HG02885 (cell line): ENCODE results near the gene MYL5.
A peak's percentile ranks its signal among the peaks of the same experiment; 100 is the strongest.
"Not testable (repeated sequence)": the region's sequence is repeated elsewhere in the genome, so short reads cannot be mapped to it uniquely, and the experiment has no call there.

Experiments used
- ATAC-seq: cut with Tn5 transposase; IDR thresholded peaks from one replicate; pipeline ENCODE4 v1.9.1; 2021; ENCODE audit warnings: mild to moderate bottlenecking; ENCODE audit not compliant: unreplicated experiment, poor library complexity

MYL5 gene

DNA sequence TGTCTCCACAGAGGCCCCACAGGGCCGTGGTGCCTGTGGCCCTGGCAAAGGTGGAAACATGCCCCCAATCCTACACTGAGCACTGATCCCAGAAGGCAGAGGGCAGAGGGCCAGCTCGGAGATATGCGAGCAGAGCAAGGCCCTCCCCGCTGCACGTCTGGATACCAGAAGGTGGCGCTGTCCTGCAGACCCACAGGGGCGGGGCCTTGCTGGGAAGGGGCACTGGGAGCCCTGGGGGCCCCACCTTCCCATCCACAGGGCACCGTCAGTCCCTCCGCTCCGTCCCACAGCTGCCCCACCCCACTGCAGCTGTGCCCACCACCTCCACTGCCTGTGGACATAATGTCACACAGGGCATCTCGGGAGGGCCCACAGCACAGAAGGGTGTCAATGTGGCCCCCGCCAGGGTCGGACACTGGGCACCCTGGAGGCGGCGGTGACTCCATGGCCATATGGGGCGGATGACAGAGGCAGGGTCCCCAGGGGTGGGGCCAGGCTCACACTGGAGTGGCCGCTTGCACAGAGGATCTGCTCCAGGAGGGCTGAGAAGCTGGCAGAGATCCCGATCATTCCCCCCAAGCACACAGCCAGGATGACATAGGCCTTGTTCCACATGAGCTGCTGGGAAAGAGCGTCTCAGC, 9.8 kb downstream of the MYL5 start:
- peak; percentile 22 for ATAC-seq

DNA sequence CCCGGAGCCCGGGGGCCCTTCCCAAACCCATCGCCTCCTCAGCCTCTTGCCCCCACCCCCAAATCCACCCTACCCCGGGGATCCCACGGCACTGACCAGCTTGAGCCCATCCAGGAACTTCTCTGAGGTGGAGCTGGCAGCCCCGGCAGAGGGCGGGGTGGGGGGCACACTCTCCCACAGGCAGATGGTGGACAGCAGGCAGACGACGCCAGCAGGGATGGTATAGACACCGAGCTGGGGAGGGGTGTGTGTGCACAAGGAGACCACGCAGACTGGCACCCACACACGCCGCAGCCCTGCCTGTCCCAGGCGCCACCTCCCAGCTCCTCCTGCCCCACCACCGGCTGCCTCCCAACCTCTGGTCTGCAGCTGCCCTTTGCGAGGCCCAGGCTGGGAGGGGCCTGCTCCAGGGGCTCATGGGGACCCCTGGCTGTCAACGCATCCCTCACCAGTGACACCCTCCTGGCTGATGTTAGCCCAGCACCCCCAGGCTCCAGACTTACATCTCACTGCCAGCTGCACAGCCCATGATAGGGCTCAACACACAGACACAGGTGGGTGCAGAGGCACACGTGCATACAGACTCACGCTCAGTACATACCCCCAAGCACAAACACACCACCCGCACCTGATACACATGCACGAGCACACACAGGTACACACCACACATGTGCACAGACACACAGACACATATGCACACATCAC, 10.4 kb downstream of the MYL5 start:
- ATAC-seq: no peak

DNA sequence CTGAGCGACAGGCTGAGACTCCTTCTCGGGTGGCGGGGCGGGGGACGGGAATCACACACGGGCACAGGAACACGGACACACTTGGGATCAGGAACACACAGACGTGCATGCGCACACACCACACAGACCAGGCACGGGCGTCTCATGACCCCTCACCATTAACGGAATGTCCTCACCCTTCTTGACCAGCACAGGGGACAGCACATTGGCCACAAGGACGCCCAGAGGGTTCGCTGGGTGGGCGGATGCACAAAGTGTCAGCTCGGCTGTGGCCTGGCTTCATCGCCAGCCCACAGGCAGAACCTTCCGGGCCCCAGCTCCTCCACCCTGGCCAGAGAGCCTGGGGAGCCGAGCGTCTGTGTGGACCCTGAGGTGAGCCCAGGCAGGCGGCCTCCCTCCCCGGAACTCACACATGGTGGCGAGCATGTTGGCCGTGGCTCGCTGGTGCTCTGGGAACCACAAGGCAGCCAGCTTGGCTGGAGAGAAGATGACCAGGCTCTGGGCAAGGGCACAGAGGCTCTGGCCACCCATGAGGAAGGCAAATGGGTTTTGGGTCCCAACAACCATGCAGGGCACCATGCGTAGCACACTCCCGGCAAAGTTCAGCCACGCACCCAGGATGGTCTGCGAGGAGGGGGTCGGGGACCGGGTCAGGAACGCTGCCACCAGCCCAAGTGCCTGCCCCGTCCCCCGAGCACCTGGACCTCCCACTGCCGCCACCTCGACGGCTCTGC, 11.5 kb downstream of the MYL5 start:
- no peak for ATAC-seq

DNA sequence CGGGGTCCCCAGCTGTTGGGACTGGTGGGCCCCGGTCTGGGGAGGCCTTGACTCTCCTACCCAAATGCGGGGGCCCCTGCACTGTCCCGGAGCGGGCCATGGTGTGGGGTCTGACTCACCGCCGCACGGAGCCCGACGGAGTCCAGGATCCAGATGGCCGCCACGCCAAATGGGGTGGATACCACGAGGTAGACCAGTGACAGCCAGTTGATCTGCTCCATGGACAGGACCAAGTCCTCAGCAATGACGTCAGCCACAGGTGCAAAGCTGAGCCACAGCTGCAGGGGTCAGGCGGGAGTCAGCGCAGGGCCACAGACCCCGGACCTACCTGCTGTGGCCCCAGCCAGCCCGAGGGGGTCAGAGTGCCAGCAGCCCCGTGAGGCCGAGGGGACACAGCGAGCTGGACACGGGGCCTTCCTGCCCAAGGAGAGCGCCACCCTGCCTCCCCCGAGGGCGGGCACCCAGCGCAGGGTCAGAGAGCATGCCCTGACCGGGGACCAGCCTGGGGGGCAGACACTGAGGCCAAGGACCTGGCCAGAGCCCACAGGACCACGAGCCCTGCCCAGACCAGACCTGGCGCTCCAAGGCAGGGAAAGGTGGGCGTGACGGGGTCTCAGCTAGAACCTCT, 12.2 kb downstream of the MYL5 start:
- ATAC-seq: no peak

DNA sequence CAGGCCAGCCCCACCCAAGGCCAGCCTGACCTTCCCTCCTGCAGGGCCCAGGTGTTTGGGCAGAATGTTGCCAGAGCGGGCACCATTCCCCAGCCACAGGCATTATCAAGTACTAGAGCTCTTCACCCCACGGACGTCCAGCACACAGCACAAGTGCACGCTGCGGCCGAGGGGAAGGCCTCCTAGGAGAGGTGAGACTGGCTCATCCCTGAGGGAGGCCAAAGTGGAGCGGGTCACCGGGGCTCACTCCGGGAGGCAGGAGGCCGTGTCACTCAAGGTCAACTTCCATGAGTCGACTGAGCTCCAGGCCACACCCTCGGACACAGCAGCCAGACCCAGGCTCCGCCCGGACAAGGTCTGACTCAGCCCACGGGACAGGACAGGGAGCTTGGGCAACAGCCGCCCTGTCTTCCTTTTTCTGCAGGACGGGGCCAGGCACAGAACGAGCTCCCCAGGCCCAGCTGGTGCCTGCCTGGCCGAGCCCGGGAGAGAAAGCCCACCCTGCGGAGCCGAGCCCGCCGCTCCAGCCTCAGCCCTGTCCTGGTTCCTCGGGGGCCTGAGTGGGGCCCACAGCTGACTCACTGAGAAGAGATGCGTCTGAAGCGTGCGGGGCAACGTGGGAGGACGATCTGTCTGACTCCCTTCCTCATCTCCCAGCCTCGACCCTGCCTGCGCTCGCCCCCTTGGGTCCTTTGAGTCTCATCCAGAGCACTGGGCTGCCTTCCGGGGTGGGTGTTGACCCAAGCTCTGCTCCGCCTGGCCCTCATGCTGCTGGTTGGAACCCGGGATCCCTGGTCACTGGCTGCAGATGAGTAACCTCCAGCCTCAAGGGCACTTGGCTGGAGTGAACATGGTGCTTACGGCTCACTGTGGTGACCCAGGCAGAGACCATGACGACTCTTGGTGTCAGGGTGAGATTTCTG, 13.0 kb downstream of the MYL5 start:
- no peak for ATAC-seq

DNA sequence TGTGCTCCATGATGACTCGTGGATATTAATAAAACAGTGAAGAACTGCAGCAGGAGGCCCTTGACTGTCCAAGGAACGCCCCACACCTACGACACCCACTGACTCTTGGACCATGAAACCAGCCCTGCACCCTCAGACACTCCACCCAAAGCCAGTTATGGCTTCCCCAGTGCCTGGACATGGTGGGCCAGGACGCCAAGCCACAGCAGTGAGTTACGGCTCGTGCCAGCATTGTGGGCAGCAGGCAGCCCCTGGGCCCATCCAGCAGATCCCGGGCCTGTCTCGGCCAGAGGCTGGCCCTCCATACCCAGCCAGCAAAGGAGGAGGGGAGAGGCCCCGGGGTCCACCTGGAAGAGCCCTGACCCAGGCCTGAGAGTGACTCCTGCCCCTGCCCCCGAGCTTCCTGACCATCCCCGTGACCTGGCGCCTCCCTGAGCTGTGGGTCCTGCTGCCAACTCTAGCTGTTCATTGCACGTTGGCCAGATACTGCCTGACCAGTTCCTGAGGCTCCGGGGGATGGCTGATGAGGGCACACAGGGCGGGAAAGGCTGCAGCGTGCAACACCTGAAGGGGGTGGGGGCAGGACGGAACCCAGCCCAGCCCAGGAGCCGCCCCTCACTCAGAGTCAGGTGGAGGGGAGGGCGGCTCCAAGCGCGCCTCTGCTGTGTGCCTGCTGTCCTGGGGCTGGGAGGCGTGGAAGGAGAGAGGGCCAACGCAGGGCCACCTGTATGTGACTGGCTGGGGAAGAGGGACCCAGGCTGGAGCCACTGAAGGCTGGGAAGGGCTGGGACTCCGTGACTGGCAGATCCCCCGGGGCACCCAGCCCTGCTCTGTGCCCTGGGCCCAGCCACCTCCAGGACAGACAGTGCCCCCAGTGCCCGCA, 13.9 kb downstream of the MYL5 start:
- no peak for ATAC-seq

DNA sequence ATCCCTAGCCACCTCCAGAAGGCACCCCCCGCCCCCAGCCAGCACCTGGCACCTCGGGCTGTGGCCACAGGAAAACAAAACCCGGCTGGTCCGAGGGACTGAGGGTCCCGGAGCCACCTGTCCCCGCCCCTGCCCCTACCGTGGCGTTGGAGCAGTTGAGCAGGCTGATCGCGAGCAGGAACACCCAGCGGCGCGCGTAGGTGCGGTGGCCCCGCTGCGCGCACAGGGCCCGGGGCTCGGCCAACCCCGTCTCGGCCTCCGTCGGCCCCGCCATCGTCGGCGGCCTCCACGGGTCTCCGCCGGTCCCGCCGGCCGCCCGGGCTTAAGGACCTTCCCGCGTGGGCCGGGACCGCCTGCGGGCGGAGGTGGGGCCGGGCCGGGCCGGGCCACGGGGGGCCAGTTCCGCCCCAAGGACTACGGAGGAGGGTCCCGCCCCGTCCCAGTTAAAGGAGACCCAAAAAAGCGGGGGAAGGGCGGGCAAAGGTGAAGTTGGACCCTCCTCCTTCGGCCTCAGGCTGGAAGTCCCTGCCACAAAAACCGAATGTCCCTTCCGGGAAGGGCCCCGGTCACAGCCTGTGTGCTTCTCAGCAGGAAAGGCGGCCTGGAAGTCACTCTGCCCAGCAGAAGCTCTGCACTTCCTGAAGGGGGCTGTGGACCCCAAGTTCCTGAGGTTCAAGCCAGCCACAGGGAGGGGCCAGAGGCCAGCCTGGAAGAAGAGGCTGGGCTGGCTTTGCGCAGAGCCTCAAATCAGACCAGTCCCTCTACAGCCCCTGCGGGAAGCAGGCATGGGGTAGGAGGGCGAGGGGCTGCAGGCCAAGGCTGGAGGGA, 14.7 kb downstream of the MYL5 start, which contains the start of gene SLC49A3:
TSS of gene SLC49A3 (minus strand) at position 298 of the 828 bp plus-strand sequence. CDS start at position 274, 24 bp downstream.
- ATAC-seq: no peak

DNA sequence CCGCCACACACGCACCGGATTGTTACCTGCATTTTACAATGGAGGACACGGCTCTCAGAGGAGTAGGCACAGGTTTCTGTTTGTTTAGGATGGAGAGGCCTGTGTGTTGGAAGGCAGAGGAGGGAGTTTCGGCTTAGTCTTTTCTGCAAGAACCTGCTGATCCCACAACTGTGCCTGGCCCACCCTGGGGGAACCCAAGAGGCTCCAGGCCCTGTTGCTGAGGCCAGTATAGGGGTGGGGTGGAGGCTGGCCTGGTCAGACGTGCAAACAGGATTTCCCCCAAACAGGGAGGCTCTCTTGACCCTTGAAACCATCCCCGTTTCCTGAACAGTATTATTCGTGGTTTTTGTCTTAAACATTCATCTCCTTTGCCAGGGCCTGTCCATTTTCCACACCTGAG, 15.4 kb downstream of the MYL5 start:
- ATAC-seq: no peak

DNA sequence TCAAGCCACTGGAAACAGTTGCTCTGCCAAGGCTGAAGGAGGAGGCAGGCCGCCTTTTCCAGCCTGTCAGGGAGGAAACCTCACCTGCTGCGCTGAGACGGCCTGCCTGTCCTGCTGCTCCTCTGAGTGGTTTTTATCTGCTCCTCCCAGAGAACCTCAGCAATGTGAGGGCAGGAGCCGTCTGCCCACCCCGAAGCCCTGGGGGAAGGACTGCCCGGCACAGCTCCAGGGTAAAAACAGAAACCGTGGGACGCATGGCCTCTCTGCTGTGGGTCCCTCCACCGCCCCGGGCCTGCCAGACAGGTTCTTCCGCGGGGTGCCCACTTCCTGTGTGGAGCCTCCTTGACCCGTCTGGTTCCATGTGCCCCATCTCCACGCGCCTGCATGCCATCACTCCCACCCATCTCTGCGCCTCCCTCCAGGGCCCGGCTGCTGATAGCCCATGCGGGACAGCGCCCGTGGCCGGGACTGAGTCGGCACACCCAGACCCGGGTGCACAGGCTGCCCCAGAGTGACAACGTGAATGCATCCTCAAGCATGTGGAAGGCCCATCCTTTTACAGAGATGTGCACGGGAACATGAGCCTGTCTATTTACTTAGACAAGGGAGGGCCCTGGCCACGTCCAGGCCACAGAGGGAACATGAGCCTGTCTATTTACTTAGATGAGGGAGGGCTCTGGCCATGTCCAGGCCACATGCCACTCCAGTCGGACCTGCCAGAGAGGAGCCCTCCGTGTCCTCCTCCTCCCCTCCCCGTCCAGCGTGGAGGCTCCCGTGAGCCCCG, 18.6 kb downstream of the MYL5 start:
- no peak for ATAC-seq

DNA sequence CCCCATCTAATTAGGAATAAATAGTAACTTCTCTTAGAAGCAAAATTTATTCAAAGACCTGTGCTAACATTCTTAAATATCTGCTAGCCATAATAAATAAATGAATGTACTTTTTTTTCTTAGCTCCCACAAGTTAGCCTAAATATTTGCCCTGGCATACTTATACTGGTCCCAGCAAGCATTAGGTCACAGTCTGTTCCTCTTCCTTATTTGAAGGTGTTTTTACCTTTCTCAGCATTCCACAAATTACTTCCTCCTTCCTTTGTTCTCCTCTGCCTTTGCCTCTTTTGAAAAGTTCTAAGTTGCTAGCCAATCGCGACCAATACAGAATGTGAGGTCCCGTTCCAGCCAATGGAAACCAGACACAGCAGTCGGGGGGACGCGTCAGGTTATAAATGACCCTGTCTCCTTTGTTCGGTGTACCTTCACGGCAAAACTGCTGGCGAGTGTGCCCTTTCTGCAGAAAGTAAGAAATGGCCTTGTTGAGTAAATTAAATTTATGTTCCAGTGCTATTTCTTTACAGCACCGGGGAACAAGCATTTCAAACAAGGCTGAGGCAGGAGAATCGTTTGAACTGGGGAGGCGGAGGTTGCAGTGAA, 20.1 kb downstream of the MYL5 start:
- not testable (repeated sequence) for ATAC-seq

DNA sequence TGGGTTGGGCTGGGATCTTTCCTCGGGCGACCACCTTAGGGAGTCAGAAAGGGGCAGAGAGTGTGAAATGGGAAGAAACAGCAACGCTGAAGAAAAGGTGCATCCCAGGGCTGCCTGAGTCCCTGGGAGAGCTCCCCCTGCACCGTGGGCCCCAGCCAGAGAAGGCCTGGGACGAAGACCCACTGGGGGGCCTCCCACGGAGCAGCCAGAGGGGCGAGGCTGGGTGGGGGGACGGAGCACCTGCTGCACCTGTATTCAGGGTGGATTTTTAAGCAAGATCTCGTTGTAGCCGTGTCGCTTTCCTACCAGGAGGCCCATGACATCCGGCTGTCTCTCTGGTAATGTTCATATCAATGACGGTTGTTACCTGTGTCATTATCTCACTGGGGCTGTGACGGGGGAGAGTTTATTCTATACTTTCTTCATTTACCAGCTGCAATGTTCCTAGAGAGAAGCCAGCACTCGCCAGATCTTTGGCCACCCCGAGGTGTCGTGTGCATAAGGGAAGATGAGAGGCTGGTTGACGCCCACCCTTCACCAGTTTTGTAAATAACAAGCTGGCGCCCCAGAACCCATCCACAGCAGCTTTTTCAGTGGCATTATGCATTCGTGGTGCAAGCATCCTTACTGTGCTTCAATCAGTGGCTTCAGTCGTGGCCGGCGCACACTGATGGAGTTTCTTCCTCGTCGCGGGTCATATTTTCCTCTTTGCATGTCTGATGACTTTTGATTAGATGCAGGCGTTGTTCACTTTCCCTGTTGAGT, 25.7 kb downstream of the MYL5 start:
- no peak for ATAC-seq

DNA sequence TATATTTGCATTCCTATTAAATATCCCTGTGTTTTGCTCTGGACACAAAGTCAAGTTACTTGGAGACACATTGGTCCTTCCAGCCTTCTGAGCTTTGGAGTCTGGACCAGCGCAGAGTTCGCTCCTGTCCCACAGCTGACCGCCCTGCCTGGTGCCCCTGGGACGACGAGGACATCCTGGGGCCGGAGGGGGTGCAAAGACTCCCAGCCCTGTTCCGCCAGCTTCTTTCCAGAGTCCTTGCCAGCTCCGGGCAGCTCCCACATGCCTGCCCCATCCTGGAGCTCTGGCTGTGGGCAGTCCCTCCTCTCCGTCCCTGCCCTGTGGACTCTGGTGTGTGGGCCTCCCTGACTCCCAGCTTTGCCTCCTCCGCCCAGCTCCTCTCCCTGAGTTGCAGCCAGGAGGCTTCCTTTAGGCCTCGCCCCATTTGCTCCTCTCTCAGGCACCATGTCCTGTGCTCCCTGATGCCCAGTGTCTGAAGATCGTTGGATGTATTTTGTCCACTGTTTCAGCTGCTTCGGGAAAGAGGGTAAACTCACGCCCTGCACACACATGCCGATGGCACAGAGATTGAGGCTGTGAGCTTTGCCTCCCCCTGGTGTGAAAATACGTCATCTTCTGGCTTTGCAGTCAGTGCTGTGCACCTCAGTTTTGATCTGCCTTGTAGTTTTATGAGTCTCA, 26.4 kb downstream of the MYL5 start:
- ATAC-seq: no peak

DNA sequence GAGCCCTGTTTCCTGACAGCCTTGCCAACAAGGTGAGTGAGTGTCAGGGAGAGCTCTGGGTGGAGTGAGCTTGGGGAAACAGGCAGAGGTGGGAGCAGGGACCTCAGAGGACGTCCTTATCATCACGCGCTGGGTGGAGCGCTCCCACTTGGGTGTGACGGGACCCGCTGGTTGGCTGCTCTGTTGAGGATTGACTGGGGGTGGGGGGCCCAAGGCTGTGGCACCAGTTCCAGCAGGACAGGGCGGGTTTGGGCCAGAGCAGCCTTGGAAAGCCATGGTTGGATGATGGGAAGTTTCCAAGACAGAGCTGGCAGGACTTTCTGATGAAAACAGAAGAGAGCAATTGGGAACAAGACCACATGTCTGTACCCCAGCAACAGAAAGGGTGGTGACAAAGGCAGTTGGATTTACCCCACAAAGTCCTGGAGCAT, 28.3 kb downstream of the MYL5 start:
- no peak for ATAC-seq

DNA sequence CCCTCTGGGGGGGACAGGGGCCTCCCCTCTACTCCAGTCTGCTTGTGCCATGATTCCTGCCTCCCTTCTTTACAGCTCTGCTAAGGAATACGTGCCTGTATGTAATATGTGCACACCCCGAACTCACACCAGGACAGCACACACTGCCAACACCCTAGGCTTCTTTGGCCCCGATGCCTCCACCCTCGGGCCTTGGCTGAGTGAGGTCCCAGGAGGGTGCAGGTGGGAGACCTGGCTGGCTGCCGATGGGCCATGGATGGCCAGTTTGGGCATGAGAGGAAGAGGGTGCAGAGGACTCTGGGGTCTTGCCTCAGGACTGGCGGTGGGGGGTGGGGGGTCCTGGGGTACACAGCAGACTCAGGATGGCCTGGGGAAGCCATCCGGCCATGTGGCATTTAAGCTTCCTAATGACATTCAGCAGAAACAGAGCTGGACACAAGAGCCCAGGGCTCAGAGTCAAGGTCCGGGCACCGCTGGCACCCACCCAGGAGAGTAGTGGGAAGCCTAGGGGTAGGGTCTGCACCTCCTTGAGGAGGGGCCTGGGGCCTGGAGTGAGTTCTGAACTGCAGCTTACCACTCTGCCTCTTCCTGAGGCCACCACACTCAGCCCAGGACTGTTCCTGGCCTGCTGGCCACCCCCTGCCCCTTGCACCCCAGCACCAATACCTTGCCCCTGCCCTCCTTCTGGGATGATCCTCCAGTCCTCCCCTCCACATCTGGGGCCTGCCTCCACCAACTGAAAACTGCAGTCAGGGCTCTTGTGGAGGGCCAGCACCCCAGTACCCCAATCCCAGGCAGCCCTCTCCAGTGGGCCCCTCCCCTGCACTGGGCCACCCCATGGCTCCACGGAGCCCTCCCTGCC, 29.2 kb downstream of the MYL5 start:
- no peak for ATAC-seq
